Measurements from ENCODE around the gene NTRK2. TPM values are rescaled to one million over a fixed set of nuclear protein-coding genes. Genes with fewer than 3 reads are reported as not detected.

NTRK2 gene
- total RNA-seq, 1 donor from 2014 or later: 4.6 TPM

DNA sequence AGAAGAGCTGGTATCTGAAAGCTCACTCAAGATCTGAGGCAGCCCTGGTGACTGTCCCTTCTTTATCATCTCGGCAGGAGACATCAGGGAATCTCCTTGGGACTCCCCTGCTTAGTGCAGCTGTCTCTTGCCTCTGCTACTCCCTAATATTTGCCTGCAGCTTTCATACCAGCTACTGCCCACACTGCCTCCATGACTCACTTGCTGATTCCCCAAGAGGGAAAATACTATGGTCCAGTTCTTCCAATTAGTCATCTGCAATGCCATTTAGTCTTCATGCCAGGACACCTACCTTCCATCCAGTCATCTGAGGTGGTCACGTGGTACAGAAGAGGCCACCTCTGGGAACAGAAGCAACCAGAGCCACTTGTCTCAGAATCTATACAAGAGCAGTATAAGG is 270.8 kb downstream of the NTRK2 start:
- Histone ChIP-seq H3K36me3 (ENCODE audit: insufficient read depth, low read length) (no peaks in the 10 kb centered on the region), H3K4me2 (ENCODE audit: low read length) (peak overlapping the region; percentile 25), H3K9me3 (ENCODE audit: insufficient read depth, low read depth, low read length) (no peaks in the 10 kb centered on the region), H3K4me1 (ENCODE audit: insufficient read depth, low read length) (no peaks in the 10 kb centered on the region), H4K20me1 (ENCODE audit: insufficient read depth, low read length) (no peaks in the 10 kb centered on the region), H3K79me2 (ENCODE audit: insufficient read depth, low read length) (no peaks in the 10 kb centered on the region), H3K9ac (ENCODE audit: low read length) (no peak overlapping the region), H3K4me3 (ENCODE audit: insufficient read depth, low read depth, low read length) (no peak overlapping the region), H3K27me3 (ENCODE audit: insufficient read depth, low read length) (no peaks in the 10 kb centered on the region), H3K27ac (ENCODE audit: low read depth, low read length) (no peak overlapping the region), H2AFZ (ENCODE audit: low read depth, low read length) (no peak overlapping the region)
- no peaks in the 10 kb centered on the region for H3K27me3 Mint-ChIP-seq (ENCODE audit: low read depth, unreplicated experiment)
- FAIRE-seq (no peak), DNase-seq (ENCODE audit: low read depth) (peak; percentile 50)
- peaks cover 4% of the 10 kb centered on the region for H3K36me3 Mint-ChIP-seq (ENCODE audit: low read depth, unreplicated experiment)
- peaks cover 6% of the 10 kb centered on the region for H3K9me3 Mint-ChIP-seq (ENCODE audit: unreplicated experiment)
- peaks cover 17% of the 10 kb centered on the region for H3K4me1 Mint-ChIP-seq (ENCODE audit: low read depth, unreplicated experiment)
- TF ChIP-seq EZH2 (IDR thresholded peaks at IDR 0.05; ENCODE audit: insufficient read depth, low read length): no peak
- TF ChIP-seq, protein P1, sequence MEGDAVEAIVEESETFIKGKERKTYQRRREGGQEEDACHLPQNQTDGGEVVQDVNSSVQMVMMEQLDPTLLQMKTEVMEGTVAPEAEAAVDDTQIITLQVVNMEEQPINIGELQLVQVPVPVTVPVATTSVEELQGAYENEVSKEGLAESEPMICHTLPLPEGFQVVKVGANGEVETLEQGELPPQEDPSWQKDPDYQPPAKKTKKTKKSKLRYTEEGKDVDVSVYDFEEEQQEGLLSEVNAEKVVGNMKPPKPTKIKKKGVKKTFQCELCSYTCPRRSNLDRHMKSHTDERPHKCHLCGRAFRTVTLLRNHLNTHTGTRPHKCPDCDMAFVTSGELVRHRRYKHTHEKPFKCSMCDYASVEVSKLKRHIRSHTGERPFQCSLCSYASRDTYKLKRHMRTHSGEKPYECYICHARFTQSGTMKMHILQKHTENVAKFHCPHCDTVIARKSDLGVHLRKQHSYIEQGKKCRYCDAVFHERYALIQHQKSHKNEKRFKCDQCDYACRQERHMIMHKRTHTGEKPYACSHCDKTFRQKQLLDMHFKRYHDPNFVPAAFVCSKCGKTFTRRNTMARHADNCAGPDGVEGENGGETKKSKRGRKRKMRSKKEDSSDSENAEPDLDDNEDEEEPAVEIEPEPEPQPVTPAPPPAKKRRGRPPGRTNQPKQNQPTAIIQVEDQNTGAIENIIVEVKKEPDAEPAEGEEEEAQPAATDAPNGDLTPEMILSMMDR (IDR thresholded peaks at IDR 0.05; ENCODE audit: insufficient read depth, low read depth, low read length): no peak
- peak overlapping the region; percentile 86 for H3K27ac Mint-ChIP-seq (ENCODE audit: unreplicated experiment)
- H3K4me3 Mint-ChIP-seq (ENCODE audit: unreplicated experiment): no peak overlapping the region

DNA sequence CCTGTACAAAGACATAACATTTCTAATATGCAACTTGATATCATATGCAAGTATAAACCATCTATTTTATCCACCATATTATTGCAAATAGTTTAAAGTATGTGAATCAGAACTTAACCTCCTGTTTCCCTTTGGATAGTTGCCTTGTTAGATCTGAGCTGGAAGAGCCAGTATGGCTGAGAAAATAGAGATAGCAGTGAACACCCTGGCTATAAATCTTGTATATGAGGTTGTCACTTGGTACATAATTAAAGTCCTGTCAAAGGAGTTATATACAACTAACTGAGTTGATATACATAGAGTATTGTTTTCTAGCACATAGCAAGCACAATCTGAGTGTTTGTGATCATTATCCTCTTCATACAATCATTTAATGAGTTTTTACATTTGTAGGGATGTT is 272.3 kb downstream of the NTRK2 start:
- H3K27me3 ChIP-seq (ENCODE audit: insufficient read depth, low read length): no peaks in the 10 kb centered on the region

DNA sequence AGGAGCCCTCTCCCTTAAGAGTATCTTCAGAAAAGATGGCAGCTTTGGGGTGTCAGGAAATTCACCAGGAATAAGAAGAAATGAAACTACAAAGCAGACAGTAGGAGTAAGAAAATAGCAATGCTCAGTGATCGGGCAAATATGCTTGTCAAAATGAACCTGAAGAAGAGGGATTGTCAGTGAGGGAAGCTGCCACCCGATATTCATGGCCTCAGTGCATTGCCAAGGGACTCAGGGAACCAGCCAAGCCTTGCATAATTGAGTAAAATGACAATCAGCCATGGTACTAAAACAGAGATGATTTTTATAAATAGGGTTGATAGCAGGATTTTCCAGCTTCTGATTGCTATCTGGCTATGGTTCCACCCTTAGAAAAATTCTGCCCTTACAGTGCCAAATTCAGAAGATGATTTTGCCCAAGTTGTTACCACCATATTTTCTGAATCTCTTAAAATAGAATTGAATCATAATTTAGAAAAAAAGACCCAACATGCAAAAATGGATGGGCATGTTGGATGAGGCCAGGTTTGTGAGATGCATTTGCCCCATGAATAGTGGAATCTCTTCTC is 274.0 kb downstream of the NTRK2 start:
- TF ChIP-seq, protein P1 (IDR thresholded peaks at IDR 0.05; ENCODE audit: insufficient read depth, low read depth, low read length): no peak
- TF ChIP-seq EZH2 (IDR thresholded peaks at IDR 0.05; ENCODE audit: insufficient read depth, low read length): no peak
- FAIRE-seq (no peak), DNase-seq (ENCODE audit: low read depth) (no peak)
- Histone ChIP-seq H4K20me1 (ENCODE audit: insufficient read depth, low read length) (no peaks in the 10 kb centered on the region), H3K79me2 (ENCODE audit: insufficient read depth, low read length) (no peaks in the 10 kb centered on the region), H3K9me3 (ENCODE audit: insufficient read depth, low read depth, low read length) (no peaks in the 10 kb centered on the region), H3K27ac (ENCODE audit: low read depth, low read length) (no peak overlapping the region), H2AFZ (ENCODE audit: low read depth, low read length) (no peak overlapping the region), H3K27me3 (ENCODE audit: insufficient read depth, low read length) (no peaks in the 10 kb centered on the region), H3K36me3 (ENCODE audit: insufficient read depth, low read length) (no peaks in the 10 kb centered on the region), H3K4me3 (ENCODE audit: insufficient read depth, low read depth, low read length) (no peak overlapping the region), H3K4me1 (ENCODE audit: insufficient read depth, low read length) (no peaks in the 10 kb centered on the region), H3K4me2 (ENCODE audit: low read length) (no peak overlapping the region), H3K9ac (ENCODE audit: low read length) (no peak overlapping the region)
- Mint-ChIP-seq H3K9me3 (ENCODE audit: unreplicated experiment) (peaks cover 6% of the 10 kb centered on the region), H3K36me3 (ENCODE audit: low read depth, unreplicated experiment) (peaks cover 4% of the 10 kb centered on the region), H3K4me1 (ENCODE audit: low read depth, unreplicated experiment) (peaks cover 22% of the 10 kb centered on the region), H3K27me3 (ENCODE audit: low read depth, unreplicated experiment) (peaks cover 16% of the 10 kb centered on the region), H3K4me3 (ENCODE audit: unreplicated experiment) (no peak overlapping the region), H3K27ac (ENCODE audit: unreplicated experiment) (no peak overlapping the region)

More for the DNA sequence above, 272.3 kb downstream of the NTRK2 start:
- Histone ChIP-seq H4K20me1 (ENCODE audit: insufficient read depth, low read length) (no peaks in the 10 kb centered on the region), H3K4me1 (ENCODE audit: insufficient read depth, low read length) (no peaks in the 10 kb centered on the region), H3K9me3 (ENCODE audit: insufficient read depth, low read depth, low read length) (no peaks in the 10 kb centered on the region), H3K4me3 (ENCODE audit: insufficient read depth, low read depth, low read length) (no peak overlapping the region), H3K79me2 (ENCODE audit: insufficient read depth, low read length) (no peaks in the 10 kb centered on the region), H3K27ac (ENCODE audit: low read depth, low read length) (no peak overlapping the region), H3K36me3 (ENCODE audit: insufficient read depth, low read length) (no peaks in the 10 kb centered on the region), H3K9ac (ENCODE audit: low read length) (no peak overlapping the region), H2AFZ (ENCODE audit: low read depth, low read length) (no peak overlapping the region), H3K4me2 (ENCODE audit: low read length) (no peak overlapping the region)
- TF ChIP-seq, protein P1 (IDR thresholded peaks at IDR 0.05; ENCODE audit: insufficient read depth, low read depth, low read length): no peak
- no peak for TF ChIP-seq EZH2 (IDR thresholded peaks at IDR 0.05; ENCODE audit: insufficient read depth, low read length)
- H3K36me3 Mint-ChIP-seq (ENCODE audit: low read depth, unreplicated experiment): peaks cover 4% of the 10 kb centered on the region
- H3K27ac Mint-ChIP-seq (ENCODE audit: unreplicated experiment): no peak overlapping the region
- H3K27me3 Mint-ChIP-seq (ENCODE audit: low read depth, unreplicated experiment): peaks cover 7% of the 10 kb centered on the region
- no peak overlapping the region for H3K4me3 Mint-ChIP-seq (ENCODE audit: unreplicated experiment)
- no peak for DNase-seq (ENCODE audit: low read depth)
- no peak for FAIRE-seq
- peaks cover 6% of the 10 kb centered on the region for H3K9me3 Mint-ChIP-seq (ENCODE audit: unreplicated experiment)
- peaks cover 24% of the 10 kb centered on the region for H3K4me1 Mint-ChIP-seq (ENCODE audit: low read depth, unreplicated experiment)
